HG03558 (cell line): Measurements from ENCODE around the gene TBKBP1.

Experiments used
- ATAC-seq: cut with Tn5 transposase; IDR thresholded peaks from one replicate; pipeline ENCODE4 v1.9.1; 2021; ENCODE audit warnings: moderate number of reproducible peaks; ENCODE audit not compliant: unreplicated experiment; ENCODE audit errors: extremely low read depth

TBKBP1 gene

GRCh38 chr17:47696717-47697642 lies 3.0 kb downstream of the TBKBP1 start:
- no peak for ATAC-seq

DNA sequence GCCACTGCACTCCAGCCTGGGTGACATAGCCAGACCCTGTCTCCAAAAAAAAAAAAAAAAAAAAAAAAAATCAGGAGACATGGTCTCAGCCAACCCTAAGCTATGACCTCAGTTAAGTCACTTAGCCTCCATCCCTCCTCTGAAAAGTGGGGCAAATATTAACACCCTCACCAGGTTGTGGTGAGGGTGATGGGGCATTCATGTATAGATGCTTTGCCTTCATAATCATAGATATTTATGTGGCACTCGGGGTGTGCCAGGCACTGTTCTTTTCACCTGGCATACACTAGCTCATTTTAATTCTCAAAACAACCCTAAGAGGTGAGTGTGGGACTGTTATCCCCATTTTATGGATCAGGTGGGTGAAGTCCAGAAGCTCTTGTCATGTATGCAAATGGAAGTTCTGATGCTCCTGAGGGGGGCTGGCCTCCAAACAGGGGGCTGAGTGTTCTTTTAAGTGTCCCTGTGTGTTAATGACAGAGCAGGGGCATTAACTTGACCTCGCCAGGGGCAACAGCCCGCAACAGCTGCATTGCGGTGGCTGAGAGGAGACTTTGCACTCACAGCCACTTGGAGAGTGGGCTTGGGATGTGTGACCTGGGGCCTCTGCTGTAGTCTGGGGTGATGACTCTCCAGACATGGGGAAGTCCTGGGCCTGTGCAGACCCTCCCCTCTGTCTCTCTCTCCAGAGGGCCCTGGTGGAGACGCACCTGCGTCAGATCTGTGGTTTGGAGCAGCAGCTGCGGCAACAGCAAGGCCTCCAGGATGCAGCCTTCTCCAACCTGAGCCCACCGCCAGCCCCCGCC lies 4.1 kb downstream of the TBKBP1 start:
- no peak for ATAC-seq

DNA sequence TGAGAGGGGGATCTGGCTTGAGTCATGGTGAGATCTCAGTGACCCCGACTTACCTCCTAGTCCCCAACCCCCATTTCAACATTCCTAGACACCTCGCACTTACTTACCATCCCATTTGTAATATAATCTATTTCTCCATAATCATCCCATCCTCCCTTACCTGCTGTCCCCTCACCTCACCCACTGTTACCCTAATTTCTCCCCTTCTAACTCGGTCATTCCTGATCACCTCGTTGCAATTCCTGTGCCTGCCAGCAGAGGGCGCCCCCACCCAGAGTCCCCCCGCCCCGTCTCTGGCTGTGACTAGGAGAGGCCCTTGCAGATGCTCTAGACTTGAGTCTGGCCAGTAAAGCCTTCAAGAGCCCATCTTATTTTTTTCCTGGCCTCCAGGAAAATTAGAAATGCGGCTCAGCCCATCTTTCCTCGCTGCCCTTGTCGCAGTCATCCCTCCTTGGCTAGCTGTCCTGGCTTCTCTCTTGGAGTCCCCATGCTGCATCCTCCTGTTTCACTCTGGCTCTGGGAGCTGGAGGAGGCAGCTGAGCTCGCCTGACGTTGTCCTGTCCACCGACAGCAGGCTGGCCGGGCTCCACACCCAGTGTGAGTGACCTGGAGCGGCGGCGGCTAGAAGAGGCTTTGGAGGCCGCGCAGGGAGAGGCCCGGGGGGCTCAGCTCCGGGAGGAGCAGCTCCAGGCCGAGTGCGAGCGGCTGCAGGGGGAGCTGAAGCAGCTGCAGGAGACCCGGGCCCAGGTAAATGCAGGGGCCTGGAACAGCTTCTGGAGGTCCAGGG lies 5.0 kb downstream of the TBKBP1 start:
- ATAC-seq = no peak

DNA sequence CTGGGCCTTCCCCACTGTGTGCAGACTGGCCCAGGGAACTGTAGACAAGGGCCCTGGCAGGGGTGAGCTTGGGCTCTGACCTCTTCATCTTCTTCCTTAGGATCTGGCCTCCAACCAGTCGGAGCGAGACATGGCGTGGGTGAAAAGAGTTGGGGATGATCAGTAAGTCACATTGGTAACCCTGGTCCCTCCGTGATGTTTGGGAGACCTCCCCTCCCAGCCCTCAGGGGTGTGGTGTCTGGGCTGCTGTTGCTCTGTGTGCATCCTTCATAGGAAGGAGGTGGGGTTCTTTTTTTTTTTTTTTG lies 5.5 kb downstream of the TBKBP1 start:
- ATAC-seq = no peak

GRCh38 chr17:47700471-47701449 lies 6.8 kb downstream of the TBKBP1 start:
- no peak for ATAC-seq

DNA sequence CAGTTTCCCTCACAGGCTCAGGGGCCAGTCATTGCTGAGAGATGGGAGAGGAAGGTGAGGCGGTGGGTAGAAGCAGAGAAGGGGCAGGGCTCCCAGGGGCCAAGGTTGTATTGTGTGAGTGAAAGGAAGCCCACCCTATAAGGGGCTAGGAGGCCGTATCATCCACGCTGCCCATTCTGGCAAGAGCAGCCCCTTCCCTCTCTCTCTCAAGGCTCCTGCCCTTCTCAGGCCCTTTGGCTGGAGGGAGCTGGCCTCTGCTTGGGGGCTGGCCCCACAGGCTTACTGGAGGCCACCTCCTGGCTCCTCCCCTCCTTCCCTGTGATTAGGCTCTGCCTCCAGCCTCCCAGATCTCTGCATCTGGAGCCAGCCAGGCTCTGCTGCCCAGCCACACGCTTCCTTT lies 7.6 kb downstream of the TBKBP1 start:
- ATAC-seq = no peak

DNA sequence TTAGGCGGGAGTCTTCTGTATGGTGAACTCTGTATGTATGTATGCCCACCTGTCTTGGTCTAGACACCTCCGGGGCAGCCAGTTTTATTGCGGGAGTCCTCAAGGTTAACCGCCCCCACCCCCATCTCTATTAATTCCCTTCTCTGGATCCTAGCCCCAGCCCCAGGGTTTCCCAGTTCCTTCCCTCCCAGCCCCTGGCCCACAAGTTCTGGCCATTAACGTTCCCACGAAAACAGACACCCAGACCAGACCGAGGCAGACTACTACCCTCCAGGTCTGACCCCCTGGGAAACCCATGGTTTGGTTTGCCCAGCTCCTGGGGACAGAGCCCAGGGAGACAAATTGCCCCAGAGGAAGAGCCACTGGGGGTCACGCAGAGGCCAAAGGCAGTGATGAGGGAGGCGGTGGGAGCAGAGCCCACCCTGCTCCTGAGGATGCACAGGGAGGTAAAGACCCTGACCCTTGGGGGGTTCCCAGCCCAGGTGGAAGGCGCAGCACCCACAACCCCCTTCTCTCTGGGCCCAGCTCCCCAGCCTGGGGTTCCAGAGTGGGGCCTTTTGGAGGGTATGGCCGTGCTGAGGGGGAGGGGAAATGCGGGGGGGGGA lies 8.5 kb downstream of the TBKBP1 start:
- no peak for ATAC-seq

DNA sequence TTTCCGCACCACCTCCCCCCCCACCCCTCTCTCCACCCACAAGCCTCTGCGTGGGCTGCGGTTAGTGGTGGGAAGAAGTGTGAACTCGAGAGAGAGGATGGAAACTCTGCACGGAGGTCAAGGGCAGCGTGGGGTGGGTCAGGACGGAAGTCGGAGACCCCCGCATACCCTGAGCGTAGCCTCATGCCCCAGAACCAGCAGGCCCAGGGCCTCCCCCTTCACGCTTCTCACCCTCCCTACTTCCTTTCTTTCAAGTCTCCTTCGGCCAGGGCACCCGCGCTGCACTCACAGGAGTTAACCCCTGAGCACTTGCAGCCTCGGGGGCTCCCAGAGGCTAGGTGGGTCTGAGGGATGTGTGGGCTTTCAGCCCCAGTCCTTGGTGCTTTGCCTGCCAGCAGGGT lies 9.2 kb downstream of the TBKBP1 start:
- no peak for ATAC-seq

- no peak for ATAC-seq
Observed at GRCh38 chr17:47703671-47704070, 9.7 kb downstream of the TBKBP1 start.

DNA sequence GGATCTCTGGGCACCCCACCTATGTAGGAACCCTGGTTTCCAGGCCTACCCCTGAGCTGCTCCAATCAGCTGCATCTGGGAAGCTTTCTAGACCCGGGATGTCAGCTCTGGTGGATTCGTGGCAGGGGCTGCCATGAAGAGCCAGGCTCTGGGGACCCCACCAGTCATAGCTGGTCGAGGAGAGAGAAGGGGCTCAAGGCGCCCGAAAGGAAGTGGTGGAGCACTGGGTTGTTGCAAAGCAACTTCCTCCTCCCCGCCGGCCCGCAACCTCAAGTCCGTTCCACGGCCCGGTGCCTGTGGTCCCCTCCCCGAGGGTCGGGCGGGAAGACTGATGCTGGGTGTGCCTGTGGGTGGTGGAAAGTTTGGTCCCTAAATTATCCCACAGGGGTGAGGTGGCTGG lies 10.2 kb downstream of the TBKBP1 start:
- no peak for ATAC-seq

- ATAC-seq = no peak
Observed at GRCh38 chr17:47704736-47705135, 10.8 kb downstream of the TBKBP1 start.

DNA sequence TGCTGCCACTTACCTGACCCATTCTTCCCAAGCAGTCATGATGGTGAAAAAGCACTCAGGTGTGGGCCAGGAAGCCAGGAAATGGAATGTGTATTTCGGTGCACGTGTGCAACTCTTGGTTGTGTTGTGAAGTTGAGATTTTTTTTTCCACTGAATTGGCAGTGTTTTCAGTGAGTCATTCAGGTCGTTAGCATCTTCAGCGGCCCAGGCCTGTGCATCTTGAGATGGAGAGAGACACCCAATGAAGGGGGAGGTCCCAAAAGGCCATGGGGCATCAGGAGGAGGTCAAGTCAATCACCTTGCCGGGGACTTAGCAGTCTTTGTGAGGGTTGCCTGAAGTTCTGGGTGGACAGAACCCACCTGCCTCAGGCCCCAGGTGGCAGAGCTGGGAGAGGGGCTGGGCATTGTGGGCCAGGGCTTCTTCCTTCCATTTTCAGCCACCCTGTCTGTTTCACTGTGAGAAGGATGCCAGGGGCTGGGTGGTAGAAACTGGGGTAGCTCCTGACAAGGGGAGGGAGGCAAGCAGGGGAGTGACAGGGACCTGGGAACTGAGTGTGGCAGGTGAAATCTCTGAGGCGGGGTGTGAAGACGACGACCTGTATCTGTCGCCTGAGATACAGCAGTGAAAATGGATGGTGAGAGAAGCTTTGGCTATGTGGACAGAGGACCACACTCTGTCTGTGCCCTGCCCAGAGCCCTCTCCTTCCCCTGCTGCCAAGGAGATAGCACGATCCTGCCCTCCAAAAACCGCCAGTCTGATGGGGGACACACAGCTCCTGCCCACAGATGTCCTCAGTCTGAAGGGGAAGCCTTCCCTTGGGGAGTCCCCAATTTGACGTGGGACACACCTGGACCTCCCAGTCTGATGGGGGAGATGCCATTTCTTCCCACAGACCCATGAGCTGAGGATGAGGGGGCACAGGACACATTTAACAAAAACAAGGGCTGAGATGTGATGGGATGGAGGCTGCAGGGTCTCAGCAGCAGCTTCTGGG lies 11.9 kb downstream of the TBKBP1 start:
- ATAC-seq = no peak

GRCh38 chr17:47707056-47707804 lies 13.3 kb downstream of the TBKBP1 start:
- no peak for ATAC-seq

DNA sequence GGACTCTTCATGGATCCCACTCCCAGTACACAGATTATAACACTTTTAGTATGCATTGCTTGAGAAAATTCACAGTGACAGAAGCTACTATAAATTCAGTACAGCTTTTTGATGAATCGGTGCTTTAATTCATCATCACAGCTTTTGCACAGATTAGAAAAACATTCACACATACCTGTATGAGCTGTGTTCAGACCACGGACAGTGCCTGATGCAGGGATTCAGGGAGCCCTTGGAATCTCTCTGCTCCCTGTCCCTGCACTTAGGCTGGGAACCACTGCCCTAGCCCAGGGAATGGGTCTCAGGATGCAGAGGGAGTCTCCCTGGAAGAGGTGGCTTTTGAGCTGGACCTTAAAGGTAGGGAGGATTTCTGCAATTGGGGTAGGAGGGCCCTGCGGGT lies 13.9 kb downstream of the TBKBP1 start:
- no peak for ATAC-seq

- no peak for ATAC-seq
Observed at GRCh38 chr17:47708312-47708863, 14.4 kb downstream of the TBKBP1 start.

DNA sequence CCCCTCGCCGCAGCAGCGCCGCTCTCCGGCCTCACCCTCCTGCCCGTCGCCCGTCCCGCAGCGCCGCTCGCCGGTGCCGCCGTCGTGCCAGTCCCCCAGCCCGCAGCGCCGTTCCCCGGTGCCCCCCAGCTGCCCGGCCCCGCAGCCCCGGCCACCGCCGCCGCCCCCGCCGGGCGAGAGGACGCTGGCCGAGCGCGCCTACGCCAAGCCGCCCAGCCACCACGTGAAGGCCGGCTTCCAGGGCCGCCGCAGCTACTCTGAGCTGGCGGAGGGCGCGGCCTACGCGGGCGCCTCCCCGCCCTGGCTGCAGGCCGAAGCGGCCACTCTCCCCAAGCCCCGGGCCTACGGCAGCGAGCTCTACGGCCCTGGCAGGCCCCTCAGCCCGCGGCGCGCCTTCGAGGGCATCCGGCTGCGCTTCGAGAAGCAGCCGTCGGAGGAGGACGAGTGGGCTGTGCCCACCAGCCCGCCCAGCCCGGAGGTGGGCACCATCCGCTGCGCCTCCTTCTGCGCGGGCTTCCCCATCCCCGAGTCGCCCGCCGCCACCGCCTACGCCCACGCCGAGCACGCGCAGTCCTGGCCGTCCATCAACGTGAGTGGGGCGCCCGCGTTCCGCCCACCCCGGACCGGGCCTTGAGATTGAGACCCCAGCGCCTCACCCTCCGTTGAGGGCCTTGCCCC lies 15.0 kb downstream of the TBKBP1 start:
- no peak for ATAC-seq

DNA sequence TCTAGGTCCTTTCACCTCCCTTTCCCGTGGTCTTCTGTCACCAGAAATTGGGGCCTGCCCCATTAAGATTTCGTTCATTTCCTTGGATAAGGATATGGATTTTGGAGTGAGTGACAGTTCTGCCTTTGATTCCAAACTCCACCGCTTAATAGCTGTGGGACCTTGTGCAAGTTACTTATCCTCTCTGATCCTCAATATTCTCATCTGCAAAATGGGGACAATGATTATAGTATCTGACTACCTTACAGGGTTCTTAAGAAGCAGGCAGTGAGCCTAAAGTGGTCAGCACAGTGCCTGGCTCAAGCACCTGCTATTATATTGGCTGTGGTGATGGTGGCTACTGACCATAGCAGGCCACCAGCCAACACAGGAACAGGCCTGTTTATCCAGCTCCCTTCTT lies 15.6 kb downstream of the TBKBP1 start:
- ATAC-seq = no peak
